Measurements from ENCODE around the gene TMEM138.

DNA sequence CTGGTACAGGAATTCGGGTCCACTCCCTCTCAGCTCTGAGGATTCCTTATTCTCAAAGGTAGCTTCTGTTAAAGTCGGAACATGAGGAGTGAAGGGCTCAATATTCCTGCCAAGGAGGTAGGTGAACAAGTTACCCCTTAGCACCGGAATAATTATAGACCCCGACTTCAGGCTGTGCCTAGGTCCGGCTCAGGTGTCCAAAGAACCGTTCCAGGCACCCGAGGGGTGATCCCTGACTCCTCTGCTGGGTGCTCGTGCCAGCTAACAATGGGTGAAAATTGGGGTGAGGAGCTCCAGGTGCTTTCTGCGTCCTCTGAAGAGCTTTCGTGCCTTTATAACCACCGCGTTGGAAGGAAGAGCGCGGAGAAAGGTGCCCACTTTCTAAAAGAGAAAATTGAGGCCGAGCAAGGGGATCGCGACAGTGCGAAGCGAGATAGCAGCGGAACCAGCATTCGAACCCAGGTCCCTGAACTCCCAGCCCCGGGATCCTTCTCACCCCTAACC, 885 bp upstream of the TMEM138 start:
- TF ChIP-seq, protein P1, sequence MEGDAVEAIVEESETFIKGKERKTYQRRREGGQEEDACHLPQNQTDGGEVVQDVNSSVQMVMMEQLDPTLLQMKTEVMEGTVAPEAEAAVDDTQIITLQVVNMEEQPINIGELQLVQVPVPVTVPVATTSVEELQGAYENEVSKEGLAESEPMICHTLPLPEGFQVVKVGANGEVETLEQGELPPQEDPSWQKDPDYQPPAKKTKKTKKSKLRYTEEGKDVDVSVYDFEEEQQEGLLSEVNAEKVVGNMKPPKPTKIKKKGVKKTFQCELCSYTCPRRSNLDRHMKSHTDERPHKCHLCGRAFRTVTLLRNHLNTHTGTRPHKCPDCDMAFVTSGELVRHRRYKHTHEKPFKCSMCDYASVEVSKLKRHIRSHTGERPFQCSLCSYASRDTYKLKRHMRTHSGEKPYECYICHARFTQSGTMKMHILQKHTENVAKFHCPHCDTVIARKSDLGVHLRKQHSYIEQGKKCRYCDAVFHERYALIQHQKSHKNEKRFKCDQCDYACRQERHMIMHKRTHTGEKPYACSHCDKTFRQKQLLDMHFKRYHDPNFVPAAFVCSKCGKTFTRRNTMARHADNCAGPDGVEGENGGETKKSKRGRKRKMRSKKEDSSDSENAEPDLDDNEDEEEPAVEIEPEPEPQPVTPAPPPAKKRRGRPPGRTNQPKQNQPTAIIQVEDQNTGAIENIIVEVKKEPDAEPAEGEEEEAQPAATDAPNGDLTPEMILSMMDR (IDR thresholded peaks at IDR 0.05), result no peak
- no peak for TF ChIP-seq POLR2A (IDR thresholded peaks at IDR 0.05)

Data from Peyer's patch (tissue), 4 donors.